IPS-NIHi11 (cell line): ENCODE measurements around the gene SAP30L.

Source experiments
- DNase-seq: peaks from one replicate; pipeline ENCODE4 v3.0.0; 2012; ENCODE audit warnings: mixed read lengths, low spot score

Gene SAP30L

GRCh38 chr5:154445422-154446194, at the start of gene SAP30L:
SAP30L (plus strand) TSS chr5:154445997; CDS start chr5:154446605, 608 bp downstream.
- peak; percentile 100 for DNase-seq

GRCh38 chr5:154396128-154396527, 49.7 kb upstream of the SAP30L start:
- DNase-seq: no peak

GRCh38 chr5:154397652-154398406, 48.0 kb upstream of the SAP30L start:
- no peak for DNase-seq

- DNase-seq: no peak
Observed at GRCh38 chr5:154400678-154401077, 45.1 kb upstream of the SAP30L start.

GRCh38 chr5:154401355-154401754, 44.4 kb upstream of the SAP30L start:
- DNase-seq: no peak

- no peak for DNase-seq
Observed at GRCh38 chr5:154401931-154402330, 43.9 kb upstream of the SAP30L start.

GRCh38 chr5:154402611-154403010, 43.2 kb upstream of the SAP30L start:
- no peak for DNase-seq

GRCh38 chr5:154403234-154403633, 42.6 kb upstream of the SAP30L start:
- no peak for DNase-seq

GRCh38 chr5:154403776-154404387, 41.9 kb upstream of the SAP30L start:
- no peak for DNase-seq

GRCh38 chr5:154405078-154405792, 40.6 kb upstream of the SAP30L start:
- peak; percentile 93 for DNase-seq

- no peak for DNase-seq
Observed at GRCh38 chr5:154406231-154406630, 39.6 kb upstream of the SAP30L start.

- no peak for DNase-seq
Observed at GRCh38 chr5:154406826-154407225, 39.0 kb upstream of the SAP30L start.

- no peak for DNase-seq
Observed at GRCh38 chr5:154408811-154409210, 37.0 kb upstream of the SAP30L start.

GRCh38 chr5:154409230-154409840, 36.5 kb upstream of the SAP30L start:
- no peak for DNase-seq

- DNase-seq: no peak
Observed at GRCh38 chr5:154410008-154410407, 35.8 kb upstream of the SAP30L start.

GRCh38 chr5:154410786-154411185, 35.0 kb upstream of the SAP30L start:
- DNase-seq: no peak

GRCh38 chr5:154411338-154411737, 34.5 kb upstream of the SAP30L start:
- no peak for DNase-seq

GRCh38 chr5:154412316-154412715, 33.5 kb upstream of the SAP30L start:
- no peak for DNase-seq

- no peak for DNase-seq
Observed at GRCh38 chr5:154412925-154413324, 32.9 kb upstream of the SAP30L start.

- DNase-seq: no peak
Observed at GRCh38 chr5:154415114-154415513, 30.7 kb upstream of the SAP30L start.

- no peak for DNase-seq
Observed at GRCh38 chr5:154418344-154418820, 27.4 kb upstream of the SAP30L start.

GRCh38 chr5:154419236-154419635, 26.6 kb upstream of the SAP30L start:
- DNase-seq: no peak
